DOHH2 (cell line): ENCODE data around the gene IGFBP2.

Experiments
- H3F3A ChIP-seq: fragments of 200-600 bp; sonication (generic), shearing (Covaris generic); 2 replicates; pipeline ENCODE4 v1.6.0; 2016; ENCODE audit warnings: antibody characterized with exemption, mild to moderate bottlenecking; ENCODE audit not compliant: control insufficient read depth, insufficient read depth
- H3K27ac ChIP-seq: fragments of 200-600 bp; sonication (generic); 2 replicates; pipeline ENCODE4 v1.5.1; 2014; ENCODE audit warnings: low read depth, mild to moderate bottlenecking, low read length, moderate library complexity
- H3K27me3 ChIP-seq: fragments of 200-600 bp; sonication (generic); 2 replicates; pipeline ENCODE4 v1.6.1; 2014; ENCODE audit warnings: mild to moderate bottlenecking, low read length, mixed read lengths; ENCODE audit not compliant: control insufficient read depth
- H3K36me3 ChIP-seq: fragments of 200-600 bp; sonication (generic); 2 replicates; pipeline ENCODE4 v1.6.1; 2014; ENCODE audit warnings: mild to moderate bottlenecking, low read length, moderate library complexity, mixed read lengths; ENCODE audit not compliant: control insufficient read depth
- H3K4me1 ChIP-seq: fragments of 200-600 bp; sonication (generic); 2 replicates; pipeline ENCODE4 v1.6.1; 2014; ENCODE audit warnings: mild to moderate bottlenecking, low read length, mixed read lengths; ENCODE audit not compliant: control insufficient read depth
- H3K4me2 ChIP-seq: fragments of 200-600 bp; sonication (generic); 2 replicates; pipeline ENCODE4 v1.6.0; 2014; ENCODE audit warnings: mild to moderate bottlenecking, low read length, moderate library complexity
- H3K4me3 ChIP-seq: fragments of 200-600 bp; sonication (generic); 2 replicates; pipeline ENCODE4 v1.5.1; 2014; ENCODE audit warnings: mild to moderate bottlenecking, low read length, mixed read lengths
- H3K79me2 ChIP-seq: fragments of 200-600 bp; sonication (generic); 2 replicates; pipeline ENCODE4 v1.6.1; 2014; ENCODE audit warnings: mild to moderate bottlenecking, low read length, mixed read lengths; ENCODE audit not compliant: control insufficient read depth
- H3K9me2 ChIP-seq: fragments of 200-600 bp; sonication (generic); replicated peaks from 2 replicates; pipeline ENCODE4 v1.6.1; 2014; ENCODE audit warnings: mild to moderate bottlenecking, low read length, mixed read lengths; ENCODE audit not compliant: control insufficient read depth
- H3K9me3 ChIP-seq: fragments of 200-600 bp; sonication (generic); 2 replicates; pipeline ENCODE4 v1.6.1; 2014; ENCODE audit warnings: antibody characterized with exemption, low read length, mixed read lengths; ENCODE audit not compliant: control insufficient read depth, insufficient read depth
- H4K20me1 ChIP-seq: fragments of 200-600 bp; sonication (generic); 2 replicates; pipeline ENCODE4 v1.6.0; 2014; ENCODE audit warnings: low read depth, mild to moderate bottlenecking, antibody characterized with exemption, low read length, moderate library complexity; ENCODE audit not compliant: control insufficient read depth, insufficient read depth
- EZH2phosphoT487 ChIP-seq: fragments of 200-600 bp; sonication (generic); IDR thresholded peaks from 2 replicates; pipeline ENCODE4 v1.6.1; 2017; ENCODE audit warnings: borderline replicate concordance, mild to moderate bottlenecking, antibody characterized with exemption, low read length, moderate library complexity, mixed read lengths
- TF ChIP-seq, protein P1 (sequence below): fragments of 200-600 bp; sonication (generic); IDR thresholded peaks from one replicate; pipeline ENCODE4 v1.5.1; 2014; ENCODE audit warnings: antibody characterized with exemption, mild to moderate bottlenecking, low read depth, low read length; ENCODE audit not compliant: poor library complexity, severe bottlenecking

Gene IGFBP2

DNA sequence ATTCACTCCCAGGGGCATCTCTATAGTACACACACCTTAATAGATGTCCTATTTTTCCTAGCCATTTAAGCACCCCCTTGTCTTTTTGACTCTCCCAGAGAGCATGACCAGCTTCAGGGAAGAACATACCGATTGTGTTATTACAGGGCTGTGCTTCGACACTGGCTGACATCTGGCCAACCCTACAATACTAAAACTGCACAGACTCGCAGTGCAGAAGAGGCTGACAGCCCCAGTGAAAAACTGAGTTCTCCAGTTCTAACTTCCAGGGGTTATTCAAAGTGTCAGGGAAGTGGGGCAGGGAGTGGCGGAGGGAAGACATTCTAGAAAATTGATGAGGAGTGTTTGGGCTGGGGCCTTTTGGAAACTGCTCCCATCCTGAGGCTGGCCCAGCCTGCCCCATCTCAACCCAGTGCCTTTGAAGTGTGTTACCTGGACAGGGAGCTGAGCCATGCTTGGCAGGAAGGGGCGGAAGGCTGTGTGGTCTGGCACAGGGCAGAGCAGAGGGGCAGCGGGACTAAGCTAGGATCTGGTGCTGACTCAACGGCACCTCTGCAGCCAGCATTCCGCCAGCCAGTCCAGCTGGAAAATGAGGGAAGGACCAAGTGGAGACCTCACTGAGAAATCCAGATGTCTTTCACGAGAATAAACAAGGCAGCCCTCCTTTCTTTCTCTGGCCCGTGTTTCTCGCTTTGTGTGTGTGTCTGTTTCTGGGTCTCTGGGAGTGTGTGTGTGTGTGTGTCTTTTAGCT, 77.5 kb downstream of the IGFBP2 start:
- Histone ChIP-seq H3K79me2 (no peaks in the 10 kb centered on the region), H3K27me3 (peaks cover 5% of the 10 kb centered on the region; the same call in 1 of the 2 replicates), H3K9me3 (no peaks in the 10 kb centered on the region), H3K4me1 (no peaks in the 10 kb centered on the region), H3K9me2 (no peaks in the 10 kb centered on the region), H3K27ac (no peak overlapping the region), H3K4me2 (no peak overlapping the region), H4K20me1 (no peaks in the 10 kb centered on the region), H3K4me3 (no peak overlapping the region), H3K36me3 (no peaks in the 10 kb centered on the region), H3F3A (no peaks in the 10 kb centered on the region)
- TF ChIP-seq, protein P1, sequence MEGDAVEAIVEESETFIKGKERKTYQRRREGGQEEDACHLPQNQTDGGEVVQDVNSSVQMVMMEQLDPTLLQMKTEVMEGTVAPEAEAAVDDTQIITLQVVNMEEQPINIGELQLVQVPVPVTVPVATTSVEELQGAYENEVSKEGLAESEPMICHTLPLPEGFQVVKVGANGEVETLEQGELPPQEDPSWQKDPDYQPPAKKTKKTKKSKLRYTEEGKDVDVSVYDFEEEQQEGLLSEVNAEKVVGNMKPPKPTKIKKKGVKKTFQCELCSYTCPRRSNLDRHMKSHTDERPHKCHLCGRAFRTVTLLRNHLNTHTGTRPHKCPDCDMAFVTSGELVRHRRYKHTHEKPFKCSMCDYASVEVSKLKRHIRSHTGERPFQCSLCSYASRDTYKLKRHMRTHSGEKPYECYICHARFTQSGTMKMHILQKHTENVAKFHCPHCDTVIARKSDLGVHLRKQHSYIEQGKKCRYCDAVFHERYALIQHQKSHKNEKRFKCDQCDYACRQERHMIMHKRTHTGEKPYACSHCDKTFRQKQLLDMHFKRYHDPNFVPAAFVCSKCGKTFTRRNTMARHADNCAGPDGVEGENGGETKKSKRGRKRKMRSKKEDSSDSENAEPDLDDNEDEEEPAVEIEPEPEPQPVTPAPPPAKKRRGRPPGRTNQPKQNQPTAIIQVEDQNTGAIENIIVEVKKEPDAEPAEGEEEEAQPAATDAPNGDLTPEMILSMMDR = no peak

DNA sequence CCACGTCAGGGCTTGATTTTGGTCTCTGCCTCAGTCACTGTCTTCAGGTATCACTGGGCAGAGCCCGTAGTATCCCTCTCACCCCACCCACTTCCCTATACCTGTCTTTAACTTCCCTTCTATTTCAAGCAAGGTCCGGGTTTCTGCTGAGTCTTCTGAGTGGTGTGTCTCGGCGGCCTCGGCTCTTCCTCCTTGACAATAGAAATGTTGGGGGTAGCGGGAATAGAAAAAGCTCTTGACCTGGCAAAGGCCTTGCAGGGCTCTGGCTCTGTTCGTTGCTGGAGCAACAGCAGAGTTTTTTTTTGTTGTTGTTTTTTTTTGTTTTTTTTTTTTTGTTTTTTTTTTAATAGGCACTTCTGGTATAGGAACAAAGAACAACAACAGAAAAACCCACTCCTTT, 78.1 kb downstream of the IGFBP2 start:
- H3K36me3 ChIP-seq = no peaks in the 10 kb centered on the region
- peaks cover 5% of the 10 kb centered on the region; the same call in 1 of the 2 replicates for H3K27me3 ChIP-seq
- no peak overlapping the region for H3K27ac ChIP-seq

DNA sequence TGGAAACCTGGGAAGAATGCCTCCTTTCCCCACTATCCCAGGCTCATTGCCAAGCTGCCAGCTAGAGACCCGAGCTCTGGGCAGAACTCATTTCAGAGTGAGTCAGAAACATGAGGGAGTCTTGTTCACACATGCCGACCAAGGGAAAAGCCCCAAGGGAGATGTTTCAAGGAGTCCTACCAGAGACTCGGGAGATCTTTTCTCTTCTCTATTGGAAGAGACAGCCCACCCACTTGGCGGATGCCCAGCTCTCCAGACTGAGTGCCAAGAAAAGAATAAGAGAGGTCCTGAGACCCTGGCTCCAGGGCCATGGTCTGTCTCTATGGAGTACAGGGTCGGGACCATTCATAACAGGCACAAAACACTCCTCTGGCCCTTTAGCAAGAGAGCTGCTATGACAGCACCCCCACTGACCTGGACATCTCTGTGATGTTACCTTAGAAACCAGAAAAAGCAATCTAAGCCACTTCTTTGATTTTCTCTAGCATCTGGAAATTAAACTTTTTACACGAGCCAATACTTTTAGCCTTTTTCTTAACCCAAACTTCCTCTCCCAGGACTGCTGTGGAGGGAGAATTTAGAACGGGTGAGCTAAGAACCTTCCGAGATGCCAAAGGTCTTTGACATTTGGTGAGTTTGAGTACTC, 80.6 kb downstream of the IGFBP2 start:
- Histone ChIP-seq H3K27ac (no peak overlapping the region), H3K79me2 (no peaks in the 10 kb centered on the region), H3K9me3 (no peaks in the 10 kb centered on the region), H3K36me3 (no peaks in the 10 kb centered on the region), H3K4me2 (no peak overlapping the region), H3K9me2 (no peaks in the 10 kb centered on the region), H3K4me1 (no peaks in the 10 kb centered on the region), H3K27me3 (peaks cover 5% of the 10 kb centered on the region; the same call in 1 of the 2 replicates), H4K20me1 (no peaks in the 10 kb centered on the region), H3F3A (no peaks in the 10 kb centered on the region), H3K4me3 (no peak overlapping the region)
- TF ChIP-seq, protein P1 = no peak
- no peak for TF ChIP-seq EZH2phosphoT487

More for the DNA sequence above, 78.1 kb downstream of the IGFBP2 start:
- no peaks in the 10 kb centered on the region for H3K9me3 ChIP-seq
- no peaks in the 10 kb centered on the region for H3K79me2 ChIP-seq
- H4K20me1 ChIP-seq = no peaks in the 10 kb centered on the region
- no peak for TF ChIP-seq EZH2phosphoT487
- TF ChIP-seq, protein P1 = no peak
- no peak overlapping the region for H3K4me3 ChIP-seq
- no peak overlapping the region for H3K4me2 ChIP-seq
- no peaks in the 10 kb centered on the region for H3K9me2 ChIP-seq
- H3K4me1 ChIP-seq = no peaks in the 10 kb centered on the region
- H3F3A ChIP-seq = no peaks in the 10 kb centered on the region
